ENCODE data around the gene CACNA2D1.
A peak's percentile ranks its signal among the peaks of the same experiment; 100 is the strongest.

The CACNA2D1 gene

GRCh38 chr7:82039621-82040020 lies 404.0 kb downstream of the CACNA2D1 start:
- no peak overlapping the region for H2BK5ac ChIP-seq (ENCODE audit: low read length)
- H2BK15ac ChIP-seq (ENCODE audit: low read length) = no peak overlapping the region
- no peak overlapping the region for H2AK5ac ChIP-seq (ENCODE audit: low read depth, low read length)
- no peak overlapping the region for H3K4me3 ChIP-seq (ENCODE audit: low read length in 2 of 2)
- no peak for DNase-seq (ENCODE audit: low spot score)
- no peak overlapping the region for H2BK12ac ChIP-seq (ENCODE audit: low read length)
- no peak overlapping the region for H2BK120ac ChIP-seq (ENCODE audit: low read depth, low read length)
- no peaks in the 10 kb centered on the region for H3K36me3 ChIP-seq (replicated peaks in 1 of 2; ENCODE audit: control insufficient read depth in 2 of 2, insufficient read depth in 2 of 2, low read length in 2 of 2)
- H4K91ac ChIP-seq (ENCODE audit: low read depth, low read length, poor library complexity) = no peak overlapping the region
- no peak overlapping the region for H3K27ac ChIP-seq (replicated peaks; ENCODE audit: low read length)
- no peak overlapping the region for H3K4ac ChIP-seq (ENCODE audit: low read length)
- no peaks in the 10 kb centered on the region for H3K9me3 ChIP-seq (replicated peaks in 1 of 2; ENCODE audit: control insufficient read depth in 2 of 2, insufficient read depth in 1 of 2, low read depth in 1 of 2, low read length in 2 of 2)
- H3K9ac ChIP-seq (ENCODE audit: low read depth, low read length, poor library complexity) = no peak overlapping the region
- H4K8ac ChIP-seq (ENCODE audit: low read depth, low read length) = no peak overlapping the region
- no peaks in the 10 kb centered on the region for H3K27me3 ChIP-seq (ENCODE audit: control insufficient read depth in 3 of 3, insufficient read depth in 3 of 3, low read depth in 1 of 3, low read length in 3 of 3)
- H3K18ac ChIP-seq (ENCODE audit: low read length) = no peak overlapping the region
- no peak overlapping the region for H3K23ac ChIP-seq (ENCODE audit: low read depth, low read length, poor library complexity)
- H3K4me2 ChIP-seq (ENCODE audit: insufficient read depth, low read length, poor library complexity, severe bottlenecking) = no peak overlapping the region
- peak overlapping the region; percentile 1 for H2AFZ ChIP-seq (ENCODE audit: low read length)
- no peaks in the 10 kb centered on the region for H3K79me1 ChIP-seq (ENCODE audit: low read depth, low read length)
- peaks cover 8 to 10% of the 10 kb centered on the region in 2 donors for H3K4me1 ChIP-seq (ENCODE audit: control insufficient read depth in 2 of 2, insufficient read depth in 1 of 2, low read depth in 1 of 2, low read length in 2 of 2)
- no CpG with 5 or more reads among the region's 1 CpG for WGBS, 2 donors (ENCODE audit: extremely low coverage in 2 of 2, insufficient read length in 2 of 2, insufficient replicate concordance in 1 of 2)
- no peak overlapping the region for H3K14ac ChIP-seq (ENCODE audit: low read length)

DNA sequence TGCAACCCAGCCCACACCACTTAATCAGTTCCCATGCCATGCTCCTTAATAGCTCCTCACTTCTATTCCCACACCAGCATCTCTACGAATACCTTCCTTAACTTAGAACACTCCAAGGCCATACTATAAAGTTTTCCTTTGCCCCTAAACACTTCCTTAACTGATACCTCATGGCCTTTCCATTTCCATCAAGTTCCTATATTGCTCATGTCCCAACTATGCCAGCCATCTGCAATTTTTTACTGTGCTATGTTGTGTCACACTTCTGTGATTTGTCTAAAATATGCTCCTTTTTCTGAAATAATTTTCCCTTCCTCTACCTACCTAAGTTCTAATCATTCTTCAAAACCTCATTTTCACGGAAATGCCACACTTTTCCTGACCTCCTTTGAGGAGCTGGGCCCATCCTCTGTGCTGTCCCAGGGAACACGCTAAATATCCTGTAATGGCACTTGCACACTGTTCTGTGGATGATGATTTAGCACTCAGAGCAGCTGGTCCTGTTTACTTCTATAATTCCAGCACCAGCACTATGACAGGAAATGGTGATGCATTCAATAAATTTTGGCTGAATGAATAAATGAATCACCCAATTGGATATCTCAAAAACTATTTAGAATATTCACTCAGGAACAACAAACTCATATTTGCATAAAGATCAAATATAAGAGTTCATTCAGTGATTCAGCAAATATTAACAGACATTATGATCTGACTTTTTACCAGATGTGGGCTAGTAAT lies 407.3 kb downstream of the CACNA2D1 start:
- Histone ChIP-seq H3K23ac (ENCODE audit: low read depth, low read length, poor library complexity) (no peak overlapping the region), H3K36me3 (replicated peaks in 1 of 2; ENCODE audit: control insufficient read depth in 2 of 2, insufficient read depth in 2 of 2, low read length in 2 of 2) (no peaks in the 10 kb centered on the region), H3K4me1 (ENCODE audit: control insufficient read depth in 2 of 2, insufficient read depth in 1 of 2, low read depth in 1 of 2, low read length in 2 of 2) (peaks cover 8 to 10% of the 10 kb centered on the region in 2 donors), H3K4ac (ENCODE audit: low read length) (no peak overlapping the region), H3K14ac (ENCODE audit: low read length) (no peak overlapping the region), H3K18ac (ENCODE audit: low read length) (no peak overlapping the region), H3K4me2 (ENCODE audit: insufficient read depth, low read length, poor library complexity, severe bottlenecking) (no peak overlapping the region), H4K91ac (ENCODE audit: low read depth, low read length, poor library complexity) (no peak overlapping the region), H2BK15ac (ENCODE audit: low read length) (no peak overlapping the region), H3K79me1 (ENCODE audit: low read depth, low read length) (no peaks in the 10 kb centered on the region), H2AK5ac (ENCODE audit: low read depth, low read length) (no peak overlapping the region), H3K9me3 (replicated peaks in 1 of 2; ENCODE audit: control insufficient read depth in 2 of 2, insufficient read depth in 1 of 2, low read depth in 1 of 2, low read length in 2 of 2) (no peaks in the 10 kb centered on the region), H2BK12ac (ENCODE audit: low read length) (no peak overlapping the region), H4K8ac (ENCODE audit: low read depth, low read length) (no peak overlapping the region), H3K27ac (replicated peaks; ENCODE audit: low read length) (no peak overlapping the region), H3K4me3 (ENCODE audit: low read length in 2 of 2) (no peak overlapping the region), H2AFZ (ENCODE audit: low read length) (no peak overlapping the region), H3K27me3 (ENCODE audit: control insufficient read depth in 3 of 3, insufficient read depth in 3 of 3, low read depth in 1 of 3, low read length in 3 of 3) (no peaks in the 10 kb centered on the region), H2BK5ac (ENCODE audit: low read length) (no peak overlapping the region), H2BK120ac (ENCODE audit: low read depth, low read length) (no peak overlapping the region), H3K9ac (ENCODE audit: low read depth, low read length, poor library complexity) (no peak overlapping the region)
- DNase-seq (ENCODE audit: low spot score) = no peak
- no CpG with 5 or more reads among the region's 3 CpGs for WGBS, 2 donors (ENCODE audit: extremely low coverage in 2 of 2, insufficient read length in 2 of 2, insufficient replicate concordance in 1 of 2)

DNA sequence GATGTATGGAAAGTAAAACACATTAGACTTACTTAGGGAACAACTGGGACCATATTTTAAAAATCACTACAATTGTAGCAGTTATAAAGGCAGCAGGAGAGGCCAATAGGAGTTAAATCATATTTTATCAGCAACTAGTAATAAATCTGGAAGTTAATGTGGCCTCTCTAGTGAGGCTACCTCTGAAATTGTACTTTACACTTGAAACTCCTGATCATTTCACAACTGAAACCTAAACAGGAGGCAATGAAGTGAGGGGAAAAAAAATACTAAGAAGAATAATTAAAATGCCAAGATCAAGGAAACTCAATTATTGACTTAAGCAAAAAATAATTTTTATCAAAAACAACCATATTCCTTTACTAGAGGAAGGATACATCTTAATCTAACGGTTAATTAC lies 408.1 kb downstream of the CACNA2D1 start:
- DNase-seq (ENCODE audit: low spot score) = no peak
- no peak overlapping the region for H3K23ac ChIP-seq (ENCODE audit: low read depth, low read length, poor library complexity)
- H2BK15ac ChIP-seq (ENCODE audit: low read length) = no peak overlapping the region
- no peak overlapping the region for H2BK5ac ChIP-seq (ENCODE audit: low read length)
- no peak overlapping the region for H3K4ac ChIP-seq (ENCODE audit: low read length)
- no peaks in the 10 kb centered on the region for H3K79me1 ChIP-seq (ENCODE audit: low read depth, low read length)
- WGBS, 2 donors (ENCODE audit: extremely low coverage in 2 of 2, insufficient read length in 2 of 2, insufficient replicate concordance in 1 of 2) = no CpG with 5 or more reads among the region's 1 CpG
- H3K27me3 ChIP-seq (ENCODE audit: control insufficient read depth in 3 of 3, insufficient read depth in 3 of 3, low read depth in 1 of 3, low read length in 3 of 3) = no peaks in the 10 kb centered on the region
- no peak overlapping the region for H3K27ac ChIP-seq (replicated peaks; ENCODE audit: low read length)
- no peak overlapping the region for H3K14ac ChIP-seq (ENCODE audit: low read length)
- H3K36me3 ChIP-seq (replicated peaks in 1 of 2; ENCODE audit: control insufficient read depth in 2 of 2, insufficient read depth in 2 of 2, low read length in 2 of 2) = no peaks in the 10 kb centered on the region
- H3K18ac ChIP-seq (ENCODE audit: low read length) = no peak overlapping the region
- no peak overlapping the region for H2AK5ac ChIP-seq (ENCODE audit: low read depth, low read length)
- H2BK12ac ChIP-seq (ENCODE audit: low read length) = no peak overlapping the region
- no peak overlapping the region for H2AFZ ChIP-seq (ENCODE audit: low read length)
- no peaks in the 10 kb centered on the region for H3K9me3 ChIP-seq (replicated peaks in 1 of 2; ENCODE audit: control insufficient read depth in 2 of 2, insufficient read depth in 1 of 2, low read depth in 1 of 2, low read length in 2 of 2)
- no peak overlapping the region for H3K9ac ChIP-seq (ENCODE audit: low read depth, low read length, poor library complexity)
- no peak overlapping the region for H2BK120ac ChIP-seq (ENCODE audit: low read depth, low read length)
- H4K8ac ChIP-seq (ENCODE audit: low read depth, low read length) = no peak overlapping the region
- H3K4me2 ChIP-seq (ENCODE audit: insufficient read depth, low read length, poor library complexity, severe bottlenecking) = no peak overlapping the region
- no peak overlapping the region for H4K91ac ChIP-seq (ENCODE audit: low read depth, low read length, poor library complexity)
- H3K4me3 ChIP-seq (ENCODE audit: low read length in 2 of 2) = no peak overlapping the region
- peaks cover 2 to 4% of the 10 kb centered on the region in 2 donors for H3K4me1 ChIP-seq (ENCODE audit: control insufficient read depth in 2 of 2, insufficient read depth in 1 of 2, low read depth in 1 of 2, low read length in 2 of 2)

DNA sequence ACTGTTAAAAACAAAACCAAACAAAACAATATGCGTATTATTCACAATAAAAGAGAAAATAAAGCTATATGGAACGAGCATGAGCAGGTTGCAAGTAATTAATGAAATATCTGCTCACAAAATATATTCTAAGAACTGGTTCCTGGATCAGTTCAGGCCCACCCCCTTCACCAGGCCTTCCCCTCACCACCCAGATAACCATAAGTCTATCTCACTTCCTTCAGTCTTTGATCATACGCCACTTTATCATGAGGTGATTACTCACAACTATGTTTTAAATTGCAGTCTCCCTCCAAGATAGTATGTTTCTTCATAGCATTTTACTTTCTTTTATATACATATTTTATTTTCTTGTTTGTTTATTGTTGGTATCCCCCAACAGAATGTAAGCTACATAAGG lies 410.7 kb downstream of the CACNA2D1 start:
- no peak overlapping the region for H3K27ac ChIP-seq (replicated peaks; ENCODE audit: low read length)
- H3K36me3 ChIP-seq (replicated peaks in 1 of 2; ENCODE audit: control insufficient read depth in 2 of 2, insufficient read depth in 2 of 2, low read length in 2 of 2) = no peaks in the 10 kb centered on the region
- no peaks in the 10 kb centered on the region for H3K79me1 ChIP-seq (ENCODE audit: low read depth, low read length)
- H3K4me1 ChIP-seq (ENCODE audit: control insufficient read depth in 2 of 2, insufficient read depth in 1 of 2, low read depth in 1 of 2, low read length in 2 of 2) = no peaks in the 10 kb centered on the region
- H3K23ac ChIP-seq (ENCODE audit: low read depth, low read length, poor library complexity) = no peak overlapping the region
- H2BK12ac ChIP-seq (ENCODE audit: low read length) = no peak overlapping the region
- no peak overlapping the region for H3K4me3 ChIP-seq (ENCODE audit: low read length in 2 of 2)
- no peaks in the 10 kb centered on the region for H3K27me3 ChIP-seq (ENCODE audit: control insufficient read depth in 3 of 3, insufficient read depth in 3 of 3, low read depth in 1 of 3, low read length in 3 of 3)
- H3K9ac ChIP-seq (ENCODE audit: low read depth, low read length, poor library complexity) = no peak overlapping the region
- H4K91ac ChIP-seq (ENCODE audit: low read depth, low read length, poor library complexity) = no peak overlapping the region
- no peak overlapping the region for H4K8ac ChIP-seq (ENCODE audit: low read depth, low read length)
- no CpG with 5 or more reads among the region's 3 CpGs for WGBS, 2 donors (ENCODE audit: extremely low coverage in 2 of 2, insufficient read length in 2 of 2, insufficient replicate concordance in 1 of 2)
- H2BK5ac ChIP-seq (ENCODE audit: low read length) = no peak overlapping the region
- no peak for DNase-seq (ENCODE audit: low spot score)
- H2AK5ac ChIP-seq (ENCODE audit: low read depth, low read length) = no peak overlapping the region
- H2BK120ac ChIP-seq (ENCODE audit: low read depth, low read length) = no peak overlapping the region
- H3K14ac ChIP-seq (ENCODE audit: low read length) = no peak overlapping the region
- no peak overlapping the region for H3K4me2 ChIP-seq (ENCODE audit: insufficient read depth, low read length, poor library complexity, severe bottlenecking)
- H3K18ac ChIP-seq (ENCODE audit: low read length) = no peak overlapping the region
- H3K4ac ChIP-seq (ENCODE audit: low read length) = no peak overlapping the region
- no peaks in the 10 kb centered on the region for H3K9me3 ChIP-seq (replicated peaks in 1 of 2; ENCODE audit: control insufficient read depth in 2 of 2, insufficient read depth in 1 of 2, low read depth in 1 of 2, low read length in 2 of 2)
- no peak overlapping the region for H2AFZ ChIP-seq (ENCODE audit: low read length)
- no peak overlapping the region for H2BK15ac ChIP-seq (ENCODE audit: low read length)
